Spleen (tissue), 7 donors: Measurements from ENCODE around the gene GLI2.

Experiments used
- CTCF ChIP-seq, 11 experiments: fragments of 200-600 bp in 7 of 11; fragments of 450-650 bp in 4 of 11; sonication (generic) in 4 of 11; IDR thresholded peaks in 8 of 11; conservative IDR thresholded peaks in 3 of 11; 1 replicate in 7 of 11; 2 replicates in 4 of 11; pipeline versions ENCODE4 v1.4.0 to v1.8.0; 2016 to 2021; ENCODE audit warnings: antibody characterized with exemption in 11 of 11, inconsistent platforms in 4 of 11, mild to moderate bottlenecking in 1 of 11
- POLR2A ChIP-seq, 3 donors: fragments of 450-650 bp; IDR thresholded peaks; one replicate each; pipeline ENCODE4 v1.5.1; 2017; ENCODE audit warnings: antibody characterized with exemption in 3 of 3, mild to moderate bottlenecking in 1 of 3
- donor health status: DM: no; HTN: no; CAD: no; lungs with moderate emphysema.
- donor health status: DM: no; HTN: no; CAD: no.
- donor health status: DM: no; HTN: no; CAD: no.

DNA sequence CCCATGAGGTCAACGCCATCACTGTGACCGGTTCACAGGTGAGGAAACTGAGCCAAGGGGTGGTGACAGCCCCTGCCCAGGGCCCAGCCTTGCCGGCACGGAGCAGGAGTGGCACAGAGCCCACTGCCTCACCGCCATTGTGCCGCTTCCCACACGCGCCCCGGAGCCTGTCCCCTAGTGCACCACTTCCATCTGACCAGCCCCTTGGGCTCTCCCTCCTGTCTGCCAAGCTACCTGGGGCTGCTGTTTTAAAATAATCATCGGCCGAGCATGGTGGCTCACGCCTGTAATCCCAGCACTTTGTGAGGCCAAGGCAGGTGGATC, 49.7 kb upstream of the GLI2 start:
- TF ChIP-seq CTCF (IDR thresholded peaks at IDR 0.05 in 8 of 11, conservative IDR thresholded peaks at IDR 0.05 in 3 of 11) (no peak), POLR2A (IDR thresholded peaks at IDR 0.05) (no peak)
